ENCODE results near the gene YRDC.

- no peak for TF ChIP-seq POLR2A (IDR thresholded peaks at IDR 0.05)
- TF ChIP-seq CTCF (IDR thresholded peaks at IDR 0.05) = no peak
Measured at GRCh38 chr1:37831809-37832208, 23.8 kb upstream of the YRDC start.

All from lower leg skin (tissue), 3 donors.